Measurements from ENCODE around the gene COTL1.
A peak's percentile ranks its signal among the peaks of the same experiment; 100 is the strongest.

COTL1 gene

GRCh38 chr16:84548971-84549844 is 68.7 kb downstream of the COTL1 start:
- DNase-seq, result peak in 3 of 5 experiments; percentile 18 to 88 (median 30)

- peak in 1 of 5 experiments; percentile 47 for DNase-seq
Observed at GRCh38 chr16:84548508-84548907, 69.4 kb downstream of the COTL1 start.

GRCh38 chr16:84547546-84548061 is 70.3 kb downstream of the COTL1 start:
- no peak for DNase-seq

- DNase-seq, result no peak
Observed at GRCh38 chr16:84546669-84547545, 71.0 kb downstream of the COTL1 start.

- no peak for DNase-seq
Observed at GRCh38 chr16:84545114-84545737, 72.7 kb downstream of the COTL1 start.

GRCh38 chr16:84544031-84544773 is 73.7 kb downstream of the COTL1 start:
- no peak for DNase-seq

GRCh38 chr16:84543253-84543652 is 74.6 kb downstream of the COTL1 start:
- DNase-seq, result no peak

- no peak for DNase-seq
Observed at GRCh38 chr16:84541999-84542817, 75.7 kb downstream of the COTL1 start.

GRCh38 chr16:84540194-84540593 is 77.7 kb downstream of the COTL1 start:
- DNase-seq, result no peak

- no peak for DNase-seq
Observed at GRCh38 chr16:84538222-84538840, 79.5 kb downstream of the COTL1 start.

- no peak for DNase-seq
Observed at GRCh38 chr16:84537491-84538151, 80.3 kb downstream of the COTL1 start.

- DNase-seq, result no peak
Observed at GRCh38 chr16:84535851-84536250, 82.0 kb downstream of the COTL1 start.

- no peak for DNase-seq
Observed at GRCh38 chr16:84535408-84535807, 82.5 kb downstream of the COTL1 start.

GRCh38 chr16:84534815-84535214 is 83.1 kb downstream of the COTL1 start:
- no peak for DNase-seq

- DNase-seq, result no peak
Observed at GRCh38 chr16:84532855-84533486, 84.9 kb downstream of the COTL1 start.

GRCh38 chr16:84532291-84532724 is 85.6 kb downstream of the COTL1 start:
- DNase-seq, result no peak

- DNase-seq, result no peak
Observed at GRCh38 chr16:84531671-84532111, 86.2 kb downstream of the COTL1 start.

GRCh38 chr16:84530590-84530989 is 87.3 kb downstream of the COTL1 start:
- no peak for DNase-seq

- no peak for DNase-seq
Observed at GRCh38 chr16:84529607-84530006, 88.3 kb downstream of the COTL1 start.

- DNase-seq, result no peak
Observed at GRCh38 chr16:84528322-84528721, 89.6 kb downstream of the COTL1 start.

All from T-helper 2 cell (primary cell).